Duodenal mucosa (tissue), 2 donors: Measurements from ENCODE around the gene MAD2L1.

ENCODE experiments used
- H3K27ac ChIP-seq: one replicate; pipeline ENCODE4 v1.7.0; 2013; ENCODE audit warnings: low read depth, low read length
- H3K27me3 ChIP-seq, 2 donors: one replicate each; pipeline ENCODE4 v1.7.0; 2013; ENCODE audit warnings: low read length in 2 of 2, control low read depth in 1 of 2; ENCODE audit not compliant: insufficient read depth in 2 of 2, control insufficient read depth in 1 of 2
- H3K36me3 ChIP-seq, 2 donors: one replicate each; pipeline ENCODE4 v1.7.0; 2013; ENCODE audit warnings: low read length in 2 of 2, control low read depth in 1 of 2; ENCODE audit not compliant: insufficient read depth in 2 of 2, control insufficient read depth in 1 of 2
- H3K4me1 ChIP-seq, 2 donors: one replicate each; pipeline ENCODE4 v1.7.0; 2013; ENCODE audit warnings: low read length in 2 of 2, control low read depth in 1 of 2; ENCODE audit not compliant: insufficient read depth in 2 of 2, control insufficient read depth in 1 of 2
- H3K4me3 ChIP-seq, 2 donors: one replicate each; pipeline ENCODE4 v1.7.0; 2013; ENCODE audit warnings: low read length in 2 of 2, low read depth in 1 of 2
- H3K9ac ChIP-seq, 2 donors: one replicate each; pipeline ENCODE4 v1.7.0; 2013; ENCODE audit warnings: low read length in 2 of 2, low read depth in 1 of 2
- H3K9me3 ChIP-seq, 2 donors: one replicate each; pipeline ENCODE4 v1.7.0; 2013; ENCODE audit warnings: low read length in 2 of 2, control low read depth in 1 of 2; ENCODE audit not compliant: control insufficient read depth in 1 of 2

Gene MAD2L1

GRCh38 chr4:120008957-120009356 is 57.7 kb downstream of the MAD2L1 start:
- no peaks in the 10 kb centered on the region for H3K4me1 ChIP-seq
- no peak overlapping the region for H3K9ac ChIP-seq
- no peaks in the 10 kb centered on the region for H3K9me3 ChIP-seq
- H3K4me3 ChIP-seq, result no peak overlapping the region
- H3K27ac ChIP-seq, result no peak overlapping the region
- H3K36me3 ChIP-seq, result no peaks in the 10 kb centered on the region
- H3K27me3 ChIP-seq, result no peaks in the 10 kb centered on the region

- Histone ChIP-seq H3K4me1 (no peaks in the 10 kb centered on the region), H3K27ac (no peak overlapping the region), H3K9ac (no peak overlapping the region), H3K36me3 (no peaks in the 10 kb centered on the region), H3K4me3 (no peak overlapping the region), H3K9me3 (no peaks in the 10 kb centered on the region), H3K27me3 (no peaks in the 10 kb centered on the region)
Observed at GRCh38 chr4:120007896-120008436, 58.7 kb downstream of the MAD2L1 start.

- Histone ChIP-seq H3K27ac (no peak overlapping the region), H3K4me1 (no peaks in the 10 kb centered on the region), H3K9me3 (no peaks in the 10 kb centered on the region), H3K27me3 (no peaks in the 10 kb centered on the region), H3K4me3 (no peak overlapping the region), H3K9ac (no peak overlapping the region), H3K36me3 (no peaks in the 10 kb centered on the region)
Observed at GRCh38 chr4:120007191-120007871, 59.3 kb downstream of the MAD2L1 start.
